ENCODE data around the gene NFAT5.

NFAT5 gene

DNA sequence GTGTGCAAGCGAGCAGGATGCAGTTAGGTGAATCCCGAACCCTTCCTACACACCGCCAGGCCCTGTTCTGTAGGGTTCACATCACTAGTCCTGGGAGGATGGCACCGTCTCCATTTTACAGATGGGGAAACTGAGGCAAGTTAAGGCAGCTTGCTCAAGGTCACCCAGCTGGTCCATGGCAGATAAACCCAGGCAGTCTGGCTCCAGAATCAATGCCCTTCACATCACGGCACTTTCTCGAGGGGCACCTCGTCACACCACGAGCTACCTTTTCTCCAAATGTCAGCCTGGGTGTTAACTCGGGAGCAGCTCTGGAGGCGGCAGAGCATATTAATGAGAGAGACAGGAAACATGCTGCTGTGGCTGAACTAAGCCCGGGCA, 179.5 kb downstream of the NFAT5 start:
- DNase-seq: no peak

DNA sequence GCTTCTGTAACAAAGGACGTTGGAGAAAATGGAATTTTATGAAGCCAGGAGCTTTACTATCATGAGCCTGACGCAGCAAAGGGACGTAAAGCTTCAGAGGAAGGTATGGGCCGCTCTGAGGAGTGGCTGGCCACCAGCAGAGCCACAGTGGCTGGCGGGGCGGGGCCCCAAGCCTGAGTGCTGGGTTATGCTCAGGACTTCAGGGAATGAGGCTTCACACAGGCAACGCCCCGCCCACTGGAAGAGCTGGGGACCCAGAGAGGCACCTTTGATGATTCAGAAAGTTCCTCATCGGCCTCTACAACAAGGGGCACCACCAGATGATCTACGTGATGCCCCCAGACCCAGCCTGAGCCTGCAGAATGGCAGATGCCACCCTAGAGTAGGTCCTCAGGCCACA, 180.2 kb downstream of the NFAT5 start:
- no peak for DNase-seq

DNA sequence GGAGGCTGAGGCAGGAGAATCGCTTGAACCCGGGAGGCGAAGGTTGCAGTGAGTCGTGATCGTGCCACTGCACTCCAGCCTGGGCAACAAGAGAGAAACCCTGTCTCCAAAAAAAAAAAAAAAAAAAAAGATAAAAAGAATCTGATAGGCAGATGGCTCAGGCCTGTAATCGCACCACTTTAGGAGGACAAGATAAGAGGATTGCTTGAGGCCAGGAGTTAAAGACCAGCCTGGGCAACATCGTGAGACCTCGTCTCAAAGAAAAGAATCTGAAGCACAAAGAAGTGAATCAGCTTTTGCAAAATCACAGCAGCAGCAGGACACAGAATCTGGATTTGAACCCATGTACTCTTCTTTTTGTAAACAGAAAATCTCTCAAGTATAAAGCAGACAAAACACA, 181.3 kb downstream of the NFAT5 start:
- no peak for DNase-seq

DNA sequence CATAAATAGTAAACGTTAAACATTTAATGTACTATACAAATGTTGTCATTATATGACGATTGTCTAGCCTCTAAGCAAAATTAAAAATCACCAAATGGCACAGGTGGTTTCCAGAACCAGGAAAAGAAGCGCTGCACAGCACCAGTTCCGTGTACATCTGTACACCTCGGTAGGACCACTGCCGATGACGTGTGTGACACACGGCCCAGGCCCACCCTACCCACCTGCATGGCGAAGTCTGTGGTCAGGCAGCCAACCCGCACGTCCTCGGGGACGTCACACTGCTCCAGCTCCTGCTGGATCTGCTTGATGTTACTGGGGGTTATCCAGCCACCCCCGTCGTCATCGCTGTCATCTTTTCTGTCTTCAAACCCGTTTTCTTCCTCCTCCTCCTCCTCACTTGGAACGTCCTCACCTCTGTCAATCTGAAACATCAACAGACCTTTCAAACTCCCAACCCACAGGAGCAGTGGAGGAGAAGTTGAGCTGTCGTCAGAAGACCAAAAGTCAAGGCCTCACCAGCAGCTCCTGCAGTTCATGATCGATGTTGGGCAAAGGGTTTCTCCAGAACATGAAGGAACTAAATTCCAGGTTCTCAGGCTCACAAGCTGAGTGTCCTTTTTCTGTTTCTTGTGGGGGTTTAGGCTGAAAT, 183.1 kb downstream of the NFAT5 start:
- no peak for DNase-seq

DNA sequence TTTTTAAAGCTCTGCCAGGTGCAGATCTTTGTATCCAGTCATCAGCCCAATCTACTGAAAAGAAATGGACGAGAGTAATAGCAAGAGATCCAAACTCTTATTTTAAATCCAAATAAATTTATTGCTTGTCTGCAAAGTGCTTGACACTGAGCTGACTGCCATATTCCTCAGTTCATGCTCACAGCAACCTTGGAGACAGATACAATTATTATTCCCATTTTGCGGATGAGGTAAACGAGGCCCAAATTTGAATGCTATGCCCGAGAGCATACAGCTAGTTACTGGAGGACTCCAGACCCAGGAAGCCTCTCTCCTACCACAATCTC, 188.3 kb downstream of the NFAT5 start:
- no peak for DNase-seq

All from NCI-H1092 treated with DMSO at 0.1 percent for 48 hours (cell line).